ENCODE measurements around the gene OPRL1.

- no peak for TF ChIP-seq CTCF (conservative IDR thresholded peaks at IDR 0.05 in 1 of 2, IDR thresholded peaks at IDR 0.05 in 1 of 2; ENCODE audit: low read depth in 1 of 2, low read length in 2 of 2)
- TF ChIP-seq EZH2 (IDR thresholded peaks at IDR 0.05; ENCODE audit: low read length, missing control alignments): no peak
Measured at GRCh38 chr20:64072498-64073063, 7.3 kb upstream of the OPRL1 start.
